ENCODE measurements around the gene TSPAN11.

The TSPAN11 gene

GRCh38 chr12:30982413-30982812 lies 55.9 kb downstream of the TSPAN11 start:
- DNase-seq = no peak

GRCh38 chr12:30985814-30986452 lies 59.4 kb downstream of the TSPAN11 start:
- no peak for DNase-seq

- DNase-seq = no peak
These were observed 61.5 kb downstream of the TSPAN11 start for GRCh38 chr12:30988086-30988485.

DNA sequence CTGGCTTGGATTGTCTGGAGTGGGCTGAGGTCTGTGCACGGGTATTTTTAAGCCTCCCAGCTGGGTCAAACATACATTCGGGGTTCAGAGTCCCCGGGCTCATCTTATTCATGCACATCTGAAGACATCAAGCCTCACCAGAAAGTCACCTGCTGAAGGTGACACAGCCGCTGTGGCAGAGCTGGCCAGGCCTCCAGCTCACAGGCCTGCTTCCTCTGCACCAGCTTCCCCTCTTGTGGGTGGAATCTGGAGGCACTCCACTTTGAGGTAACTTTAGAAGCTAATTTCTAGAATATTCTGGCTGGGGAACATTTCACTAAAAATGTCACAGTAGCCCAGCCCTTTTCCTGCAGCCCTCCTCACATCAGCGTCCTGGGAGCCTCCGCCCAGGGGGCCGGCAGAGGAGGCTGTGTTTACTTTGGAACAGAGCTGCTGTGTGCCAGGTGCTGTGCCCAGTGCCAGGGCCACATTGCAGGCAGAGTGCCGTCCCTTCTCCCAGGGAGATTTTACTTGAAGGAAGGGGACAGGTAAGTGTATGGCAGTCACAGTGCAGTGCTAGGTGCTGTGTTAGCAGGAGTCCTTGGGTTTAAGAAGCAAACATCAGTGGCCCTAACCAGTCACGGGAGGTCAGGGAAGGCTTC lies 62.2 kb downstream of the TSPAN11 start:
- DNase-seq = no peak

GRCh38 chr12:30989754-30990153 lies 63.2 kb downstream of the TSPAN11 start:
- DNase-seq = no peak

DNA sequence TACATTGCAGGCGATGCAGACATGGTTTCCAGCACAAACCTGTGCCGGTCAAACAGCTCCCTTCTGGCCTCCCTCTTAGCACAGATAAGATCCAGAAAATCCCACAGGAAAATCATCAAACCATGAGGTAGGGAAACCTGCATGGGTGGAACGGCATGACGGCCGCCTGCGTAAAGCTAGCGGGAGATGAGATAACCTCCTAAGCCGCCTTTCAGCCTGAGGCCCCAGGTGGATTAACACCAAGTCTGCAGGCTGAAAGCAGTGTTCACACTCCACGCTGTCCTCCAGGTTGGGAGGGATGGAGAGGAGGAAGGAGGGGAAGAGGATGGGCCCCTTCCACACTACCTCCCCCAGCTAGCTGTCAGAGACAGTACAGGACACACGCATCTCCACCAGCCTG lies 63.8 kb downstream of the TSPAN11 start:
- DNase-seq = no peak

GRCh38 chr12:30990776-30991175 lies 64.2 kb downstream of the TSPAN11 start:
- no peak for DNase-seq

DNA sequence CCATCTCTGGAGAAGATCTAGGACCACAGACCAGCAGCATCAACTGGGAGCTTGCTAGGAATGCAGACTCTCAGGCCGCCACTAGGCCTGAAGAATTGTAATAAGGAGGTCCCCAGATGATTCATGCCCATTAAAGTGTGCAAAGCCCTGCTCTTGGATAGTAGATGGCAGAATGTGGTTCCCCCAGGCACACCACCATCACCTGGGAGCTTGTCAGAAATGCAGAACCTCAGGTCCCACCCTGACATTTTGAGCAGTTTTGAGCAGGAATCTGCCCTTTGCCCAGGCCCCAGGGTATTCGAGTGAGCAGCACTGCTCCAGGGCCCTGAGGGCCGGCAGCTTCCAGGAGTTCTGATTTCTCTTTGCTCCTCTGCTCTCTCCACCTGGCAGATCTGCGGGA lies 64.9 kb downstream of the TSPAN11 start:
- DNase-seq = no peak

- no peak for DNase-seq
These were observed 65.8 kb downstream of the TSPAN11 start for GRCh38 chr12:30992381-30992780.

DNA sequence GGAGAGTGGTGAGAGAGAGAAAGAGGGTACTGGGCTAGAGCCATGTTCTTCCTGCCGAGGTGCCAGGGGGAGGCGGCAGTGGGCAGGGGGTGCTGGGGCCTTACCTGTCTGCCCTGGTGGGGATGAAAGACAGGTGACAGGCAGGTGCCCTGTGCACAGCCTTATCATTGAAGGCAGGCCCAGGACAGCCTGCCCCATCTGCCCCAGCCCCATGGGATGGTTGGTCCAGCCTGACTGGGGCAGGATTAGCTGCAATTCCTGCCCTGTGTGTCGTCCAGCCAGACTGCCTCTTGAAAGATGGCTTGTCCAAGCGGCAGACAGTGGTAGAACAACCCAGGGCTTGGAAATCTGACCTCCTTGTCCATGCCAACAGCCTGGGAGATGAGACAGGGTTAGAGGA lies 67.2 kb downstream of the TSPAN11 start:
- DNase-seq = no peak

DNA sequence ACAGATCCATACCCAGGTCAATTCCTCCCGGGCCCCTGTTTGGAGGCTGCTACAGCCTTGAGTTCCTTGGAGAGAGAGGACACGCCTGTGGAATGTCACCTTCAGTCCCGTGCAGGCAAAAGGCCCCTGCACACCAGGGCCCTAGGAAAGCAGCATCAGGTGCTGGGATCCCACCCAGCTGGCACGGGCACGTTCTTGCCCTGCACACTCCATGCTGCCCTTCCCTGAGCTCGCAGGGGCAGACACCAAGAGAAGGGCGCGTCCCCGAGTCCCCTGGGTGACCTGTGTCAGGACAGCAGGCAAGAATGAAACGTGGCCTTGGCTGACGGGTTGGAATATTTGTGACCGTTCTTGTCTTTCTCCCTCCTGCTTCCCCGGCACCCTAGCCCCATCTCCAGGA lies 67.7 kb downstream of the TSPAN11 start:
- DNase-seq = no peak

DNA sequence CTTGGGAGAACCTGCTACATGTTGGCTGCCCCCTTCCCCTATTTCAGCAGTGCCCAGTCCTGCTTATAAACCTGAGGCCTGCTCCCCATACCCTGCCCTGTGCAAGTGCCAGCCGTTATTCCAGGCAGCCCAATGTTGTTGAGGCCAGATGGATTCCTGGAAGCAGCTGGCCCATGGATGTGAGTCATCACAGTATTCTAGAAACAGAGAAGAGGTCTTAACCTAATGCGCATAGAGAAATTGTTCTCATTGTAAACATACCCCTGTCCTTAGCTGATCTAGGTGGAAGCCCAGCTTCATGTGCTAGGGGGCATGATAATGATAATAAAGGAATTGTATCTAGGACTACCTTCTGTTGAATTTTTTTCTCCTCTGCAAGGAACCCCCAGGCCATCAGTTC lies 69.7 kb downstream of the TSPAN11 start:
- peak; percentile 38 for DNase-seq

DNA sequence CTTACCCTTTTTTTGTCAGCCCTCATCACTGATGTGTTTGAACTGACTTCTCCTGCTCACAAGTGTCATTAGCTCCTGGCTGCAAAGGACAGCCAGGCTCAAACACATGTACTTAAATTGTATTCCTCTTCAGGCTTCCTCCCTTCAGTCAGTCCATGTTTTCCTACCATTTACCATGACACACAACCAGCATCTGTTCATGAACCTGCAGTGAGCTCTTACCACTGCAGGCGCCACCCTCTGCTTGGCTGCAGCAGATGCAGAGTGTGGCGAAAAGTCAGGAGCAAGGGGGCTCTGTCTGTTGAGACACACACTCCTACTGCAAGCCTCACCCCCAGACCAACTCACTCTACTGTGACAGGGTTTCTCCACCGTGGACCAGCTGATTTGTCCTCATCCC lies 70.2 kb downstream of the TSPAN11 start:
- DNase-seq = no peak

DNA sequence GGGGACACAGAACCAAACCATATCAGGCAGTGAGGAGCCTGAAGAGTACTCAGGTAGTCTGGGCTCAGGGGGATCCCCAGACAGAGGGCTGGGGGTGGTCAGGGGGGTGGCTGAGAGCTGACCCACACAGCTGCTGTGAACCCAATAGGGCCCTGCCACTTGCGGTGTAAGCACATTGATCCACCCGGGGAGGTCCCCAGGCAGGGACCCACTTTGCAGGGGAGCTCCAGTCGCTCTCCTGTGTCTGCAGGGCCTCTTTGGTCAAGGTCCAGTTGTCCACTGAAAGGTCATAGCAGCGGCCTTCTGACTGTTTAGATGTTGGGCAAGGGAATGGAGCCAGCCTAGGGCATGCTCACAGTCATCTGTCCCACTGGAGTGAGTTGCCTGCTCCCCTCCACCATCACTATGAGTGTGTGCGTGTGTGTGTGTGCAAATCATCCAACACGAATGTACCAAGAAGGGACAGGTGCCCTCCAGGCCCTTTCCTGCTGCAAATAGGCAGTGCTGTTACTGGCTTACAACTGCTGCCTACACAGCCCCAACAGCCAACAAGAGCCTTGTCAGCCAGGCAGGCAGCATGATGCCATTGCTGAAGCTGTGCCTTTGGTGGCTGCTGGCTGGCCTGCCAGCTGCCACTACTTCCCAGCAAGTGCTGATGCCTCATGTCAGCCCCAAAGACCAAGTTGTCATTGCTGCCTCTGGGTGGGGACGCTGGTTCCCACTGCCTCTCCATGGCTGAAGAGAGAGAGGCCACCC lies 71.3 kb downstream of the TSPAN11 start:
- DNase-seq = no peak

DNA sequence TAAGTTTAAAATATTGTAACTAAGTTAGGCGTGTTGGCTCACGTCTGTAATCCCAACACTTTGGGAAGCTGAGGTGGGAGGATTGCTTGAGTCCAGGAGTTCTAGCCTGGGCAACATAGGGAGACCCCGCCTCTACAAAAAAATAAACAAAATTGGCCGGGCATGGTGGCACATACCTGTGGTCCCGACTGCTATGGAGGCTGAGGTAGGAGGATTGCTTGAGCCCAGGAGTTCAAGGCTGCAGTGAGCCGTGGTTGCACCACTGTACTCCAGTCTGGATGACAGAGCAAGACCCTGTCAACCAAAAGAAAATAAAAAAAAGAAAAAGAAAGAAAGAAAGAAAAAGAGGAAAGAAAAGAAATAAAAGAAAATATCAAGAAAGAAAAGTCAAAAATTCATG lies 72.5 kb downstream of the TSPAN11 start:
- no peak for DNase-seq

DNA sequence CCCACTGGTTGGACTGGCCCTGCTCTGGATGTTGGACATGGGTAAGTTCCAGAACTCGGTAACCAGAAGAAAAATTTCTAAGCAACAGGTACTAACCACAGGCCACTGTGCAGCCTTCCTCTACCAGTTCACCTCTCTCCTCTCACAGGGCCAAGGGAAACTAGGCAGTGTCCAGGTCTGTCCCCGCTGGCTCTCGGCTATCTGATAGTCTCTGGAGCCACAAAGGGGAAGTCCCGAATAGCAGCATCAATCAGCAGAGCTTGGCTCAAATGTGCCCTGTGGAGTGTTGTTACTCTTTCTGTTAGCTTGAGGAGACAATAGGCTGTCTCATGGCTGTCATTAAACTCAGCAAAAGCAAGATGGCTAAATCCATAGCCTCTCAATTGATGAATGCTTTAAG lies 73.2 kb downstream of the TSPAN11 start:
- no peak for DNase-seq

GRCh38 chr12:31000751-31001150 lies 74.2 kb downstream of the TSPAN11 start:
- no peak for DNase-seq

GRCh38 chr12:31001581-31002360 lies 75.2 kb downstream of the TSPAN11 start:
- DNase-seq = no peak

GRCh38 chr12:31002361-31002725 lies 75.8 kb downstream of the TSPAN11 start:
- DNase-seq = no peak

GRCh38 chr12:31002999-31003398 lies 76.5 kb downstream of the TSPAN11 start:
- DNase-seq = no peak

- DNase-seq = no peak
These were observed 77.5 kb downstream of the TSPAN11 start for GRCh38 chr12:31003861-31004640.

DNA sequence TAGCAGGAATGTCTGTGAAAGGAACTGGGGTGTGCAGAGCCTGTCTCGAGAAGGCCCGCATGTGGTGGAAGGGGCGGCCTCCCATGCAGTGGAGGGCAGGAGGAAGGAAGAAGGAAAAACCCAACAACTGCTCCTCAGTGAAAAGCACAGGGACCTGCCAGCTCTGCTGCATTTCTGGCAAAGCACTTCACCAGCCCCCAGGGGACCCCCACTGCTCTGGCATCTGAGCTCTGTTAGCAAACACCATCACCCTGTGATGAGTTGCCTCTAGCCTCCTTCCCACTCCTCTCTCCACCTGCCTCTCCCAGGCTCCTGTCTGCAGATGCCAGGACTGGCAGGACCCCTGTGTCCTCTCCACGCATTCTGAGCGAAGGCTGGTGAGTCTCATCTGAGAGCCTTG lies 78.1 kb downstream of the TSPAN11 start:
- no peak for DNase-seq

Data from NCI-H446 treated with DMSO at 0.1 percent for 48 hours (cell line).